ENCODE measurements around the gene USP54.

GRCh38 chr10:73478636-73479035 lies 112.5 kb downstream of the USP54 start:
- TF ChIP-seq, protein P1, sequence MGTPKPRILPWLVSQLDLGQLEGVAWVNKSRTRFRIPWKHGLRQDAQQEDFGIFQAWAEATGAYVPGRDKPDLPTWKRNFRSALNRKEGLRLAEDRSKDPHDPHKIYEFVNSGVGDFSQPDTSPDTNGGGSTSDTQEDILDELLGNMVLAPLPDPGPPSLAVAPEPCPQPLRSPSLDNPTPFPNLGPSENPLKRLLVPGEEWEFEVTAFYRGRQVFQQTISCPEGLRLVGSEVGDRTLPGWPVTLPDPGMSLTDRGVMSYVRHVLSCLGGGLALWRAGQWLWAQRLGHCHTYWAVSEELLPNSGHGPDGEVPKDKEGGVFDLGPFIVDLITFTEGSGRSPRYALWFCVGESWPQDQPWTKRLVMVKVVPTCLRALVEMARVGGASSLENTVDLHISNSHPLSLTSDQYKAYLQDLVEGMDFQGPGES (IDR thresholded peaks at IDR 0.05; ENCODE audit: low read depth, low read length) = no peak
- TF ChIP-seq MAX (IDR thresholded peaks at IDR 0.05; ENCODE audit: low read depth) (no peak), FOXJ3 (CRISPR knock-in tag; IDR thresholded peaks at IDR 0.05) (no peak), CHD2 (IDR thresholded peaks at IDR 0.05; ENCODE audit: low read length, partially characterized antibody) (no peak), FOXM1 (IDR thresholded peaks at IDR 0.05; ENCODE audit: low read depth) (no peak), SIN3A (IDR thresholded peaks at IDR 0.05; ENCODE audit: borderline replicate concordance, low read depth, low read length) (no peak), FOSL2 (IDR thresholded peaks at IDR 0.05; ENCODE audit: borderline replicate concordance, low read depth) (no peak), POLR2AphosphoS5 (IDR thresholded peaks at IDR 0.05; ENCODE audit: low read depth, low read length) (no peak), REST (IDR thresholded peaks at IDR 0.05; ENCODE audit: low read depth, low read length) (no peak), GABPA (IDR thresholded peaks at IDR 0.05; ENCODE audit: low read depth) (no peak)
- TF ChIP-seq, protein P2, sequence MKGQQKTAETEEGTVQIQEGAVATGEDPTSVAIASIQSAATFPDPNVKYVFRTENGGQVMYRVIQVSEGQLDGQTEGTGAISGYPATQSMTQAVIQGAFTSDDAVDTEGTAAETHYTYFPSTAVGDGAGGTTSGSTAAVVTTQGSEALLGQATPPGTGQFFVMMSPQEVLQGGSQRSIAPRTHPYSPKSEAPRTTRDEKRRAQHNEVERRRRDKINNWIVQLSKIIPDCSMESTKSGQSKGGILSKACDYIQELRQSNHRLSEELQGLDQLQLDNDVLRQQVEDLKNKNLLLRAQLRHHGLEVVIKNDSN (IDR thresholded peaks at IDR 0.05; ENCODE audit: borderline replicate concordance, low read depth) = no peak
- TF ChIP-seq, protein P3, sequence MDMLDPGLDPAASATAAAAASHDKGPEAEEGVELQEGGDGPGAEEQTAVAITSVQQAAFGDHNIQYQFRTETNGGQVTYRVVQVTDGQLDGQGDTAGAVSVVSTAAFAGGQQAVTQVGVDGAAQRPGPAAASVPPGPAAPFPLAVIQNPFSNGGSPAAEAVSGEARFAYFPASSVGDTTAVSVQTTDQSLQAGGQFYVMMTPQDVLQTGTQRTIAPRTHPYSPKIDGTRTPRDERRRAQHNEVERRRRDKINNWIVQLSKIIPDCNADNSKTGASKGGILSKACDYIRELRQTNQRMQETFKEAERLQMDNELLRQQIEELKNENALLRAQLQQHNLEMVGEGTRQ (IDR thresholded peaks at IDR 0.05; ENCODE audit: borderline replicate concordance, low read depth, low read length) = no peak
- TF ChIP-seq, protein P4, sequence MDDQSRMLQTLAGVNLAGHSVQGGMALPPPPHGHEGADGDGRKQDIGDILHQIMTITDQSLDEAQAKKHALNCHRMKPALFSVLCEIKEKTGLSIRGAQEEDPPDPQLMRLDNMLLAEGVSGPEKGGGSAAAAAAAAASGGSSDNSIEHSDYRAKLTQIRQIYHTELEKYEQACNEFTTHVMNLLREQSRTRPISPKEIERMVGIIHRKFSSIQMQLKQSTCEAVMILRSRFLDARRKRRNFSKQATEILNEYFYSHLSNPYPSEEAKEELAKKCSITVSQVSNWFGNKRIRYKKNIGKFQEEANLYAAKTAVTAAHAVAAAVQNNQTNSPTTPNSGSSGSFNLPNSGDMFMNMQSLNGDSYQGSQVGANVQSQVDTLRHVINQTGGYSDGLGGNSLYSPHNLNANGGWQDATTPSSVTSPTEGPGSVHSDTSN (IDR thresholded peaks at IDR 0.05) = no peak
- TF ChIP-seq, protein P5, sequence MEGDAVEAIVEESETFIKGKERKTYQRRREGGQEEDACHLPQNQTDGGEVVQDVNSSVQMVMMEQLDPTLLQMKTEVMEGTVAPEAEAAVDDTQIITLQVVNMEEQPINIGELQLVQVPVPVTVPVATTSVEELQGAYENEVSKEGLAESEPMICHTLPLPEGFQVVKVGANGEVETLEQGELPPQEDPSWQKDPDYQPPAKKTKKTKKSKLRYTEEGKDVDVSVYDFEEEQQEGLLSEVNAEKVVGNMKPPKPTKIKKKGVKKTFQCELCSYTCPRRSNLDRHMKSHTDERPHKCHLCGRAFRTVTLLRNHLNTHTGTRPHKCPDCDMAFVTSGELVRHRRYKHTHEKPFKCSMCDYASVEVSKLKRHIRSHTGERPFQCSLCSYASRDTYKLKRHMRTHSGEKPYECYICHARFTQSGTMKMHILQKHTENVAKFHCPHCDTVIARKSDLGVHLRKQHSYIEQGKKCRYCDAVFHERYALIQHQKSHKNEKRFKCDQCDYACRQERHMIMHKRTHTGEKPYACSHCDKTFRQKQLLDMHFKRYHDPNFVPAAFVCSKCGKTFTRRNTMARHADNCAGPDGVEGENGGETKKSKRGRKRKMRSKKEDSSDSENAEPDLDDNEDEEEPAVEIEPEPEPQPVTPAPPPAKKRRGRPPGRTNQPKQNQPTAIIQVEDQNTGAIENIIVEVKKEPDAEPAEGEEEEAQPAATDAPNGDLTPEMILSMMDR (IDR thresholded peaks at IDR 0.05) = no peak
